ENCODE measurements around the gene PDSS2.
A peak's percentile ranks its signal among the peaks of the same experiment; 100 is the strongest.
"Not testable (repeated sequence)": the region's sequence is repeated elsewhere in the genome, so short reads cannot be mapped to it uniquely, and the experiment has no call there.

The PDSS2 gene

DNA sequence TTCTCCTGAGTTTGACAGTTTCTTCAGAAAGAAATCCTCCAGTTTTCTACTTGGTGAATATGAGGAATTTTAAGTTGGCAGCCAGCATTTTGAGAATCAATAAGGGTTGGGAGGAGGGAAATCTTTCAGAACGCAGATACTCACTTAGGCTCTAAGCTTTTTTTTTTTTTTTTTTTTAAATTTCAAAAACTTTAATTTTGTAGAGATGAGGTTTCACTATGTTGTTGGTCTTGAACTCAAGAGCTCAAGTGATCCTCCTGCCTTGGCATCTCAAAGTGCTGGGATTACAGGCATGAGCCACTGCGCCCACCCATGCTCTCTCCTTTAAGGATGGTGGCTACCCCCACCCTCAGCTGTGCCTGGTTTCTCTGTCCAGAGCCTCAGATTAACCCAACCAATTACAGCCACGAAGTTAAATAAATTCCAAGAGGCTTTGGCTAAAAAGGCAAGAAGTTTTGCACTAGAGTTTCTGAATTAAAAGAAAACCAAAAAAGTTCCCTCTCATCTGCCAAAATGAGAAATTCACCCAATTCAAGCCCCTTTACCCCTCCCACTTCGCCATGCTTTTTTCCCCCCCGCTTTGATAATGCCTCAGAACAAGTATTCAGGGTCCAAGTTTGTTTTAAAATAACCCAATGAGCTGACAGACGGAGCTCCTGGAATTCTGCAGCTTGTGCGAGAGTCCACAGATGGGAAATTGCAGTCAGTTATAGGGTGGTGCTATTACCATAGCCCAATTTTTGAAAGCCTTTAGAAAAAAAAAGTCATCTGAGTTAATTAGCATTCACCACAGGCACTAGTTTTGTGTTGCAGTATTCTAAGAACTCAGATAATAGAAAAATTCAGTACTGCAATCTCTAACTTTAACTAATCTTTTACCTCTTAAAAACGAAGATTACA lies 249.7 kb downstream of the PDSS2 start:
- no peak for DNase-seq

DNA sequence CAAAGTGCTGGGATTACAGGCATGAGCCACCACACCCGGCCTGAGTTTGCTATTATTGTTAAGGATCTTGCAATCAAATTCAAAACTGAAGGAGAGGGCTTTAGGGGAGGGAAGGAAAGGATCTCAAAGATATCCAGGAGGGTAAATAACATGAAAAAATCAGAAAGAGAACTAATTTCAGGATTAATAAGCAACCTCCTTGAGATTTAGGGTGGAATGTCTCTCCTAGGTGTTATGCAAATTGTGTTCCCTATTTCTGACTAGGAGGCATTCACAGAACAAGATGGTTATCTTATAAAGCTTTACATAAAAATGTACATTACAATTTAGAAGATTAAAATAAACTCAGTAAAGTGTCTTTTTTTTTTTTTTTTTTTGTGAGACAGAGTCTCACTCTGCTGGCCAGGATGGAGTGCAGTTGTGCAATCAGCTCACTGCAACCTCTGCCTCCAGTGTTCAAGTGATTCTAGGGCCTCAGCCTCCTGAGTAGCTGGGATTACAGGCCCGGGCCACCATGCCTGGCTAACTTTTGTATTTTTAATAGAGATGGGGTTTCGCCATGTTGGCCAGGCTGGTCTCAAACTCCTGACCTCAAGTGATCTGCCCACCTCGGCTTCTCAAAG lies 252.0 kb downstream of the PDSS2 start:
- DNase-seq: no peak

DNA sequence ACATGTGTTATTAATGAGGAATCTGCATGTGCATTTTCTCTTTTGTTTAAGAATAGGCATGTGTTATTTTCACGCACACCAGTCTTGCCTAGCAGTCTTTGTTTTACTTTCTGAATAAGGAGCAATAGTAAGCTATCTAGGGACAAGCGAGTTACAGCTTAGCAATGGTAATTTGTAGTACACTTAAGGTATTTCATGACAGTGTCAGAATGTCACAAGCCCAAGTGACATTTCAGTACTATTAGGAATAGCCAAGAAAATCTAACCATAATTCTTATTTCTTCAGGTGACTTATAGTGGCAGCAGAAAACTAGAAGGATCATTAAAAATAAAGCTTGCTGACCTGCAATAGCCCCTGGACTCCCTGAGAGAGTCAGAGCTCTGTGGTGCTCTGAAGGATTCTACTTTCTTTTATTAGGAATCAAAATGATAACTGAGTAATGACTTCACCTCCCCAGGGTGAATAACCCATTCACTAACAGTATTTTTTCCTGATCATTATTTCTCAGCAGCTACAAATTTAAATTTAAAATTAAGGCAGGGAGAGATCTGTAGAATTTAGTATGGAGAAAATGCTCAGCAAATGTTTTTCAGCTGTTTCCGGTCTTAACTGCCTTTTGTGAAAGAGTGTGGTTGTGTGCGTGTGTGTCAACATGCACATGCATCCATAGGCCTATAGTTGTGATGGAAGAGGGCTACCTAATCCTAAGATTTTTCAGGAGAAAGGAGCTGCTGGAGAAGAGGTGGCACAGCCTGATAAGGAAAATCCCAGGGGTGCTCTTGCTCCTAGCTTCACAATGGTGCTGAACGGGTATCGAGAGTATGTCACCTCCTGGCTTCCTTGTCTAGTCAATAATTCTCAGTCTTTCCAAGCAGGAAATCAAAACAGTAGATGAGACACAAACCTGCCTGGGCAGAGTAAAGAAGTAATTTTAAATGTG lies 254.0 kb downstream of the PDSS2 start:
- no peak for DNase-seq

DNA sequence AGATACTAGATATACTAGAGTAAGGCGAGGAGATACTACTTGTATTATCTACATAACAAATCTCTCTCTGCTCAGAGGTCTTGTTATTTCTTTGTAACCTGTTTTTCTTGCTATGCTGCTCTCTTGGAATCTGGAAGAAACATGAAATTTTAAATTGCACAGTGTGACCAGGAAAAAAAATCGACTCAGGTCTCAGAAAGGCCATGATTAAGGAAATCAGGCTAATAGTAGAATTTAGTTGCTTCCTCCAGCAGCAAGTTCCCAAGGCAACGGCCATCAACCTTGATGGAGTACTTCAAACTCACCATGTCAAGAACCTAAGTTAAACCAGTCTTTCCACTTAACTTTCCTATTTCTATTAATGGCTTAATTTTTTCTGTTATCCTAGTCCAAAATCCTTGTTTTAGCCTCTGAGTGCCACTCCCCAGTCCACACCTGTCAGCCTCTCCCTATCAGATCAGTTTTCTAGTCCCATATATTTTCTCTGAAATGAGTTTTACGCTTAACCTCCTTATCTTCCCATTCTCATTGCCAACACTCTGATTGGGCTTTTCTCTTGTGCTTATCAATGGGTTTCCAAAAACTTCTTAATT lies 256.4 kb downstream of the PDSS2 start:
- DNase-seq: no peak

DNA sequence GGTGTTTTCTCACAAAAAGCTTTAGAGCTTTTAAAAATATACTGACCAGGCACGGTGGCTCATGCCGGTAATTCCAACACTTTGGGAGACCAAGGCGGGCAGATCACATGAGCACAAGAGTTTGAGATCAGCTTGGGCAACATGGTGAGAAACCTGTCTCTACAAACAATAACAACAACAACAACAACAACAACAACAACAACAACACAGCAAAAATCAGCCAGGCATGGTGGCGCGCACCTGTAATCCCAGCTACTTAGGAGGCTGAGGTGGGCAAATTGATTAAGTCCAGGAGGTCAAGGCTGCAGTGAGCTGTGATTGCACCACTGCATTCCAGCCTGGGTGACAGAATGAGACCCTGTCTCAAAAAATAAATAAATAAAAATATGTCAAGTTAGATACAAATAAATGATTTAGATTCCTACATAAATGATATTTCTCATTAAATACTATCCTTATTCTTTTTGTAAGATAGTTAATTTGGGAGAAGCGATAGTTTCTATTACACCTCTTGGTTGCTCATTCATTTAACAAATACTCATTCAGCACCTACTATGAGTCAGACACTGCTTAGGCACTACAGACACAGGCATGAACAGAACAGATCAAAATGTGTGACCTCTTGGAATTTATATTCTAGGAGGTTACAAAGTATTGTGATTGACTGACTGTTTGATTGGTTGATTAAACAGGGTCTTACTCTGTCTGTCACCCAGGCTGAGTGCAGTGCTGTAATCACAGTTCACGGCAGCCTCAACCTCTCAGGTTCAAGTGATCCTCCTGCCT lies 260.5 kb downstream of the PDSS2 start:
- DNase-seq: no peak

DNA sequence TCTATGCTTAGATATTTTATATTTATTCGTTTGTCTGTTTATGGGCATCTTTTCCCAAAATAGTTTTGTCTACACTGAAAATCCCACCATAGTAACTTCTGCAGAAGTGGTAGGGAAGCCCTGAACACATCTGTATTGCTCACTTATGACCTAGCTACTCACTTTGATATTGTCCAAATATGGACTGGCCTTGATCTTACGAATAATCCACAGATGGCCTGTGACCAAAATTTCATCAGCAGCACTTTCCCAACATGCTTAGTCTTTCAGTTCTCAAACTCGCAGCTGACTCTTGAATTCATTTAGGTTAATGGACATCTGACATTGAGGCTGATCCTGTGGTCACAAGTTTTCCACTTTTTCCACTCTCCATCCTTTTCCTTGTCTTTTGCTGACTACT lies 263.2 kb downstream of the PDSS2 start:
- no peak for DNase-seq

DNA sequence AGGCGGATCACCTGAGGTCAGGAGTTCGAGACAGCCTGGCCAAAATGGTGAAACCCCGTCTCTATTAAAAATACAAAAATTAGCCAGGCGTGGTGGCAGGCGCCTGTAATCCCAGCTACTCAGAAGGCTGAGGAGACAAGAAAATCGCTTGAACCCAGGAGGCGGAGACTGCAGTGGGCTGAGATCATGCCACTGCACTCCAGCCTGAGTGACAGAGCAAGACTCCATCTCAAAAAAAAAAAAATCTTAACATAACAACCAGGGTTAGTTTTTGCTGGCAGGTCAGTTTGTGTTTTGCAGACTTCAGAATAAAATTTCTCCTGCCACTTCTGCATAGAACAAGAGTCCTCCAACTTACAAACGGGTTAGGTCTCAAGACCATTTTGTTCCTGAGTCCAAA lies 264.6 kb downstream of the PDSS2 start:
- DNase-seq: not testable (repeated sequence)

DNA sequence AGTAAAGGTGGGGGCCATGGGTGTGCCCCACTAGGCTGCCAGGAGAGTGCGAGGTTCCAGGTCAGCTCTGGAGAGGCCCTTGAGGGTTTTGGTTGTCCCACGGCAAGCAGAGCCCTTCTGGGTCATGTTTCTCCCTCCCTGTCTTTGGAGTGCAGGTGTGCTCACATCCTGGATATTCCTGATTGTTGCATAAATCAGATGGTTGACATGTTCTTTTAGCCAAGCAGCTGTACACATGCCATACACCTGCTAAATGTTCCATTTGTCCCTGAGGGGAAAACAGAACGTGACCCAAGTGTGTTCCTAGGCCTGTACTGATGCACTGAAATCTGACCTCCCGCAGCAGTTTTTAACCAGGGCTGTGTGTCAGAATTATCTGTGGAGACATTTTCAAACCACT lies 266.5 kb downstream of the PDSS2 start:
- DNase-seq: no peak

DNA sequence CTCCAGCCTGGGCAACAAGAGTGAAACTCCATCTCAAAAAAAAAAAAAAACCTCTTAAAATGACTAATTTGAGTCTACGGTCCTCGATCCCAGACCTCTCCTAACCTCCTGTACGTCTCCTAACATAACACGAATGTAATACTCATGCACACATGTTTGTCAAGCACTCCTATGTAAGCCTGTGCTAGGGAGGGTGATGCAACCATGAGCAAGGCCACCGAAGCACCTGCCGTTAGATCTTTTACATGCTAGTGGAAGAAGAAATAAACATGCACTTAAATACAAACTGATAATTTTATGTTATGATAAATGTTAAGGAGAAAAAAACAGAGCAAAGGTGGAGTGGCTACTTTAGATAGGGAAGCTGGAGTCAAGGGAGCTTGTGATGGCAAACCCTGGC lies 271.7 kb downstream of the PDSS2 start:
- no peak for DNase-seq

DNA sequence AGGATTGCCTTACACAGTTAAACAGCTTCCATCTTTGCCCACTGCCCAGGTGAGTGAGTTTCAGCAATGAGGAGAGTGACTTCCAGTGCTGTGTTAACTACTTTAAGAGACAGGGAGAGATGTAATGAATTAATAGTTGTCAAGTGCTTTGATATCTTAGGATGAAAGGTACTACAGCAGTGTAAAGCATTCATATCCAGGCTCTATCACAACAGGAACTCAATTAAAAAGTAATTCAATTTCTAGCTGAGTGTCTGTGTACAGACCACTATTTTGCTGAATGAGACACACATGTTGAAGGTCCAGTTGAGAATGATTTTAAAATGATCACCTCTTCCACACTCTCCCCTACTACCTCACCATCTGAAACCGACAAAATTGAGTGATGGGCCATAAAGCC lies 273.3 kb downstream of the PDSS2 start:
- DNase-seq: no peak

DNA sequence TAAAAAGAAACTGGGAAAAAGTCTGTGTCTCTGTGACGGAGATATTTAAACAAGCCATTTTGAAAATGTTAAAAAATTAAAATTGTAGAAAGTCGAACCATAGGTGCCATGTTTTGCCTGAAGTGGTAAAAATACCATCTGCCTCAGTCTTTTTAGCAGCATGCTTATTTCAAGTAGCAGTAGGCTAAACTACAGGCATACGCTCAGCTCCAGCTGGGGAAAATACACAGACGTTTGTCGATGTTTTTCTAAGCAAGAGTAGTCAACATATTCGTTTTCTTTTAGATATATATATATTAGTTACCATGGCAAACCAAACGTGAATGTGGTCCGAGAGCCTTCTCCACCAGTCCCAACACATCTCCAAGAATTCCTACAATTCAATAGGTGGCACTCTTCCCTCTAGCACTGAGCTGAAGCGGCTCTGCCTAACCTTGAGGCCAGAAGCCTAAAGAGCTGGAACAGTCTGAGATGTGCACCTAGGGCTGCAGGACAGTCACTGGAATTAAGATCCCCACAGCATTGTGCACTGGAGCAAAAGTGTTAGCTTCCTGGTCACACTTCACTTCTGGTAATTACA lies 273.9 kb downstream of the PDSS2 start:
- DNase-seq: peak; percentile 6

DNA sequence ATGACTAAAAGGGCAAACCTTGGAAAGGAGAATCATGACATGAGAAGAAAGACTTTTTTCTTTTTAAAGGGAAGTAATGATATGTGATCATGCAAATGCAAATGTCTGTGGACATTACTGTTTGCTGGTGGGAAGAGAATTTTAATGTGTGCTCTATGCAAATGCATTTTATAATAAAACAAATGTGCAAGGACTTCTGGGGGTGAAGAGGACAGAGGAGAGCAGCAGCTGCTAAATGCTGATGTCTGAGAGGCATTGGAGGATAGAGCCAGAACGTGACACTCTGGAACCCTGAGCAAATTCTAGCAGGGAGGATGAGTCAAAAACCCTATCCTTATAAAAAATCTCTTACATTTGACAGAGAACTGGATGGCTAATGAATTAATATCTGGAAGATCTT lies 274.9 kb downstream of the PDSS2 start:
- no peak for DNase-seq

DNA sequence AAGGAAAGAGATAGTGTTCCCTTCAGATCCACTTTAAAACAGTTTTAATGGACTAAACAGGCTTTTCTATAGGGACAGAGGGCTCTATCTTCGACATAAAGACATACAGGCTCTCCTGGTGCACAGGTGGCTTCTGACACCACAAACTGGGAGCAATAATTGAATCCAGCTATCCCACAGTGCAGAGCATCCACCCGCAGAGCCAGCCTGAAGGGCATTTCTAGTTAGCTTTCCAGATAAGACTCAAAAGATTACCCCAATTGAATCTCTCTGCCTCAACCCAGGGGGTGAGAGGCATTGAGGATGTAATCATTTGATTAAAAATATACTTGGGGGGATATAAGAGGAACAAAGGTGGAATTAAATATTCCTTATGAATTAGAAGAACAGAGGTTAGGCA lies 279.3 kb downstream of the PDSS2 start:
- no peak for DNase-seq

DNA sequence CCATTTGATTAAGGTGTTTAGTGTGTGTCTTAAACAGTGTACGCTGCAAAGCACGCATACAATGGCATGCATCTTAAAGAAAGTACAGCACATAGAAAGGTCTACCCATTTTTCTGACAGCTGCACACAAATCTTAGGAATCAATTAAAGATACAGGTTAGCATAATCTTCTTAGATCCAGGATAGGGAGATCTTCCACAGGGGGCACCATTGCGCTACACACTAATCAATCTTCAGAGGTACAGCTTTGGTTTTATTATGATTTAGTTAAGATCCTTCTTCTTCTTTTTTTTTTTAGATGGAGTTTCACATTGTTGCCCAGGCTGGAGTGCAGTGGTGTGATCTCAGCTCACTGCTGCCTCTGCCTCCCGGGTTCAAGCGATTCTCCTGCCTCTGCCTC lies 280.4 kb downstream of the PDSS2 start:
- DNase-seq: no peak

DNA sequence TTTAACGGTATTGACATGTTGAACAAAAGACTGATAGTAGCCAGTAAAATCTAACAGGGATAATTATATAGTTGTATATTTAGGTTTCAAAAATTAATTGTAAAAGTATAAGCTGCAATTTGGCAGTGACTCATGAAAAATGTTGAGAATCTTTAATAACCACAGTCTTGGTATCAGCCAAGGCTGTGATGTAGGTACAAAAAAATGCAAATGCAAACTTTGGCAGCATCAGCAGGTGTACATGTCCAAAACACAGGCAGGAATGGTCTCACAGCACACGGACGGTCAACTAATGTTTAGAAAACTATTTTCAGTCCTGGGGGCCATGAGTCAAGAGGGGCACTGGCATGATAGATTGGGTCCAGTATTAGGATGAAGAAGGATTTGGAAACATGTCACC lies 285.6 kb downstream of the PDSS2 start:
- DNase-seq: peak; percentile 38

DNA sequence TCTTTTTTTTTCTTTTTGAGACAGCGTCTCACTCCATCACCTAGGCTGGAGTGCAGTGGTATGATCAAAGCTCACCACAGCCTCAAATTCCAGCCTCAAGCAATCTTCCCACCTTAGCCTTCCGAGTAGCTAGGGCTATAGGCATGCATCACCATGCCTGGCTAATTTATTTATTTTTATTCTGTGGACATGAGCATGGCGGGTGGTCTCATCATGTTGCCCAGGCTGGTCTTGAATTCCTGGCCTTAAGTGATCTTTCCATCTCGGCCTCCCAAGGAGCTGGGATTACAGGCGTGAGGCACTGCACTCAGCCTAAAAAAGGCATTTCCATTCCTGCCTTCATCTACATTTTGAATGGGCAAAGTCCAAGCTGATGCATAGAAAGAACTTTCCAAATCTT lies 287.9 kb downstream of the PDSS2 start:
- no peak for DNase-seq

DNA sequence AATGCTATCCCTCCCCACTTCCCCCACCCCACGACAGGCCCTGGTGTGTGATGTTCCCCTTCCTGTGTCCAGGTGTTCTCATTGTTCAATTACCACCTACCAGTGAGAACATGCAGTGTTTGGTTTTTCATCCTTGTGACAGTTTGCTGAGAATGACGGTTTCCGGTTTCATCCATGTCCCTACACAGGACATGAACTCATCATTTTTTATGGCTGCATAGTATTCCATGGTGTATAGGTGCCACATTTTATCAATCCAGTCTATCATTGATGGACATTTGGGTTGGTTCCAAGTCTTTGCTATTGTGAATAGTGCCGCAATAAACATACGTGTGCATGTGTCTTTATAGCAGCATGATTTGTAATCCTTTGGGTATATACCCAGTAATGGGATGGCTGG lies 295.1 kb downstream of the PDSS2 start:
- DNase-seq: not testable (repeated sequence)

DNA sequence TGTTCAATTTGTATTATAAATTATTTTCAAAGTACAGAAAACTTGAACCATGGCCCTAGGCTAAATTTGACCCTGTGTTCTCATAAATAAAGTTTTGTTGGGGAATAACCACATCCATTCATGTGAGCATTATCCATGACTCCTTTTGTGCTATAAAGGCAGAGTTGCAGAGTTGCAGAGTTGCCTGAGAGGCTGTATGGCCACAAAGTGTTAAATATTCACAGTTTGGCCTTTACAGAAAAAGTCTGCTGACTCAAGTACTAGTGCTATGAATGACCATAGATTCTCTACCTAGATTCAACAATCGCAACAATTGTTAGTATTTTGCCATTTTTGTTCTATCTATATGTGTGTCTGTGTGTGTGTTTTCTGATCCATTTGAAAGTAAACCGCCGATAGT lies 297.8 kb downstream of the PDSS2 start:
- DNase-seq: no peak

DNA sequence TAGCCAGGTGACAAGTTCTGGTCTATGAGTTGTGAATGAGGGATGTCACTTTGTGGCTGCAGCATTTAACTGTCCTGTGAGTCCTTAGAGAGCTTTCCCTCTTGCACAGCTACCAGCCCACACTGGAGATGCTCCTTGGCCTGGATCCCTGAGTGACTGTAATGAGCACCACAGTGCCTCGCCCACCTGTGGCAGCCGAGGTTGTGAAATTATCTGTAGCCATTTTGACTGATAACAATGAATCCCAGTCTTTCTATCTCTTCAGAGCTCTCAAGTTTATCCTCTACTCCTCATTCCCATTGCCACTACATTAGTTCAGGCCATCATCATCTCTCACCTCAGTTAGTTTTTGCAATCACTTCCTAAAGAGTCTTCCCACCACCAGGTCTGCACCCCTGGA lies 302.7 kb downstream of the PDSS2 start:
- DNase-seq: no peak

DNA sequence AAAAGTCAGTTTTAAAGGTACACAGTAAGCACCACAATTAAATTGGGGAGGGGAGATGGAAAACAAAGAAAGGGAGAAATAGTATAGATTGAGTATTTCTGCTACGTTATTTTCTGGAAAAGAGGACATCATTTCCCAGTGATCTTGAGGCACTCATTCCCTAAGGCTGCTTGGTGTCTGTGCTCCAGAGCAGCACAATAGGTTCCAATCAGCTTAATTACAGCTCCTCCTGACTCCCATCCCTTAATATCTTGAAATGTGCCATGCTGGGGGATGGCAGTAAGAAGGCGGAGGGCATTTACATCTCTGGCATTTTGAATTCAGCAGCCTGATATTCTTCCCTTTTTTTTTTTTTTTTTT lies 304.6 kb downstream of the PDSS2 start:
- DNase-seq: no peak

DNA sequence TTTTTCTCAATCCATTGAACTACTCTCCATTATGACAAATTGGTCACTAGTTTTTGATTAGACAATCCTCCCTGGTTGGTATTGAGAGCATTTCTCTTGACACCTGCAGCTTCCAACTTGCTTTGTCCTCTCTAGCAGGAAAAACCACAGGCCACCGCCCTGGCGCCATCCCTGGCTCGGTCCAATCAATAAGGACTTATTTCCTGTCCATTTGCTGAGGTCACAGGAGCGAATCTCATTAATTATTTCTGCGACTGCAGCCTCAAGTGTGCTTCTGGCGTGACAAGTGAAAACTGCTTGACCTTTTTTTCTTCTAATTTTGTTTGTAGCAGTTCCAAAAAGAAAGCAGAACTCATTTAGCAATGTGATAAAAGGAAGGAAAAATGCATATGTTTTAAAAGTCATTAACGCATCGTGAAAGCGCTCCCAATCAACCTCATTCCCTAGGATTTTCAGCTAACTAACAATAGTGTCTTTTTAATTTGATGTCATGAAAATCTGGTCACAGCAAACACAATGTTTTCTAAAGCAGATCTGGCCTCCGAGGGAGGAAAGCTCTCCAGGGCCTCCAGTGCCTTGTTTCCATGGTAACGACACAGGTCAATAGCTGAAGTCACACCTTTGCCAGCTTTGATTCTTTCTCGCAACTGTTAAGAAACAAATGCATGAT lies 305.1 kb downstream of the PDSS2 start:
- no peak for DNase-seq

All from fibroblast of skin of abdomen (primary cell).